ENCODE results near the gene CBX8. TPM values are rescaled to one million over a fixed set of nuclear protein-coding genes. Genes with fewer than 3 reads are reported as not detected.
A peak's percentile ranks its signal among the peaks of the same experiment; 100 is the strongest.

Gene CBX8
- polyA plus RNA-seq, 1 donor from 2014 or later = 3.2 TPM

- Mint-ChIP-seq H3K27ac (peak overlapping the region; percentile 87 to 95 (median 94)), H3K4me1 (peaks cover 19 to 25% (median 20%) of the 10 kb centered on the region in 3 donors), H3K27me3 (peaks cover 23% of the 10 kb centered on the region), H3K9me3 (peaks cover 0 to 3% (median 0%) of the 10 kb centered on the region in 3 donors), H3K4me3 (peak overlapping the region; percentile 93 to 98 (median 95)), H3K36me3 (peaks cover 2% of the 10 kb centered on the region)
These were observed 41.8 kb upstream of the CBX8 start for GRCh38 chr17:79838522-79839274.

- H3K27me3 Mint-ChIP-seq = peaks cover 19% of the 10 kb centered on the region
- H3K36me3 Mint-ChIP-seq = peaks cover 2% of the 10 kb centered on the region
- H3K27ac Mint-ChIP-seq = peak overlapping the region; percentile 87 to 95 (median 94)
- H3K4me3 Mint-ChIP-seq = peak overlapping the region; percentile 93 to 98 (median 95)
- peaks cover 0 to 3% (median 0%) of the 10 kb centered on the region in 3 donors for H3K9me3 Mint-ChIP-seq
- H3K4me1 Mint-ChIP-seq = peaks cover 19 to 24% (median 21%) of the 10 kb centered on the region in 3 donors
These were observed 41.1 kb upstream of the CBX8 start for GRCh38 chr17:79837888-79838521.

GRCh38 chr17:79836972-79837887 is 40.4 kb upstream of the CBX8 start:
- Mint-ChIP-seq H3K4me1 (peaks cover 14 to 20% (median 18%) of the 10 kb centered on the region in 3 donors), H3K9me3 (no peaks in the 10 kb centered on the region), H3K27ac (peak overlapping the region; percentile 87 to 95 (median 94)), H3K27me3 (peaks cover 11% of the 10 kb centered on the region), H3K4me3 (peak overlapping the region; percentile 93 to 98 (median 95)), H3K36me3 (peaks cover 2% of the 10 kb centered on the region)

- Mint-ChIP-seq H3K36me3 (peaks cover 2% of the 10 kb centered on the region), H3K9me3 (no peaks in the 10 kb centered on the region), H3K27ac (peak overlapping the region in 2 of 3 donors; percentile 81 to 94), H3K4me1 (peaks cover 12 to 18% (median 15%) of the 10 kb centered on the region in 3 donors), H3K27me3 (peaks cover 6% of the 10 kb centered on the region), H3K4me3 (peak overlapping the region; percentile 70 to 98 (median 93))
These were observed 39.7 kb upstream of the CBX8 start for GRCh38 chr17:79836510-79836971.

GRCh38 chr17:79835953-79836509 is 39.2 kb upstream of the CBX8 start:
- Mint-ChIP-seq H3K36me3 (peaks cover 2% of the 10 kb centered on the region), H3K27ac (peak overlapping the region in 1 of 3 donors; percentile 81), H3K4me3 (peak overlapping the region in 3 of 4 donors; percentile 12 to 70 (median 17)), H3K27me3 (peaks cover 6% of the 10 kb centered on the region), H3K9me3 (no peaks in the 10 kb centered on the region), H3K4me1 (peaks cover 13 to 18% (median 15%) of the 10 kb centered on the region in 3 donors)

GRCh38 chr17:79835470-79835899 is 38.6 kb upstream of the CBX8 start:
- peaks cover 13 to 16% (median 15%) of the 10 kb centered on the region in 3 donors for H3K4me1 Mint-ChIP-seq

GRCh38 chr17:79834565-79835469 is 37.9 kb upstream of the CBX8 start:
- Mint-ChIP-seq H3K27me3 (peaks cover under 1% of the 10 kb centered on the region), H3K4me3 (peak overlapping the region in 2 of 4 donors; percentile 63 to 71), H3K36me3 (peaks cover 2% of the 10 kb centered on the region), H3K27ac (peak overlapping the region; percentile 67 to 80 (median 79)), H3K9me3 (no peaks in the 10 kb centered on the region), H3K4me1 (peaks cover 13 to 16% (median 13%) of the 10 kb centered on the region in 3 donors)

More at GRCh38 chr17:79835470-79835899, 38.6 kb upstream of the CBX8 start:
- Mint-ChIP-seq H3K36me3 (peaks cover 2% of the 10 kb centered on the region), H3K27me3 (peaks cover 6% of the 10 kb centered on the region), H3K27ac (peak overlapping the region; percentile 67 to 80 (median 79)), H3K9me3 (no peaks in the 10 kb centered on the region), H3K4me3 (peak overlapping the region in 1 of 4 donors; percentile 63)

- Mint-ChIP-seq H3K36me3 (peaks cover 2% of the 10 kb centered on the region), H3K27ac (peak overlapping the region in 1 of 3 donors; percentile 79), H3K27me3 (no peaks in the 10 kb centered on the region), H3K9me3 (no peaks in the 10 kb centered on the region), H3K4me3 (no peak overlapping the region), H3K4me1 (peaks cover 13 to 21% (median 16%) of the 10 kb centered on the region in 3 donors)
These were observed 37.1 kb upstream of the CBX8 start for GRCh38 chr17:79833744-79834564.

- no peaks in the 10 kb centered on the region for H3K27me3 Mint-ChIP-seq
- peaks cover under 1% of the 10 kb centered on the region for H3K36me3 Mint-ChIP-seq
- H3K9me3 Mint-ChIP-seq = no peaks in the 10 kb centered on the region
- H3K4me1 Mint-ChIP-seq = peaks cover 11 to 21% (median 17%) of the 10 kb centered on the region in 3 donors
- H3K27ac Mint-ChIP-seq = peak overlapping the region in 1 of 3 donors; percentile 77
- H3K4me3 Mint-ChIP-seq = peak overlapping the region in 2 of 4 donors; percentile 53 to 80
These were observed 36.2 kb upstream of the CBX8 start for GRCh38 chr17:79833110-79833450.

- H3K27ac Mint-ChIP-seq = peak overlapping the region in 1 of 3 donors; percentile 77
- H3K4me3 Mint-ChIP-seq = peak overlapping the region in 2 of 4 donors; percentile 53 to 80
- H3K4me1 Mint-ChIP-seq = peaks cover 9 to 21% (median 17%) of the 10 kb centered on the region in 3 donors
- H3K36me3 Mint-ChIP-seq = no peaks in the 10 kb centered on the region
- no peaks in the 10 kb centered on the region for H3K27me3 Mint-ChIP-seq
- no peaks in the 10 kb centered on the region for H3K9me3 Mint-ChIP-seq
These were observed 35.6 kb upstream of the CBX8 start for GRCh38 chr17:79832218-79833109.

- no peak overlapping the region for H3K4me3 Mint-ChIP-seq
- H3K9me3 Mint-ChIP-seq = no peaks in the 10 kb centered on the region
- H3K27ac Mint-ChIP-seq = no peak overlapping the region
- H3K4me1 Mint-ChIP-seq = peaks cover 6 to 12% (median 10%) of the 10 kb centered on the region in 3 donors
- H3K36me3 Mint-ChIP-seq = peaks cover 2% of the 10 kb centered on the region
- H3K27me3 Mint-ChIP-seq = peaks cover 3% of the 10 kb centered on the region
These were observed 34.7 kb upstream of the CBX8 start for GRCh38 chr17:79831265-79832217.
